Psoas muscle (tissue), 8 donors: ENCODE measurements around the gene DOK6. TPM values are rescaled to one million over a fixed set of nuclear protein-coding genes. Genes with fewer than 3 reads are reported as not detected.

Experiments used
- ATAC-seq, 4 donors: fragments of 200-7000 bp; cut with Tn5 transposase; one replicate each; pipeline ENCODE4 v1.9.1; 2020; ENCODE audit warnings: moderate library complexity in 3 of 4, mild to moderate bottlenecking in 2 of 4
- DNase-seq, 2 donors: peaks; one replicate each; pipeline ENCODE4 v3.0.0-alpha.2; 2020
- H3K27ac ChIP-seq: fragments of 200-600 bp; one replicate; pipeline ENCODE4 v1.8.0; 2022
- H3K27me3 ChIP-seq, 3 donors: fragments of 200-600 bp in 1 of 3; one replicate each; pipeline versions ENCODE4 v1.6.1 to v1.8.0; 2013 to 2022; ENCODE audit warnings: low read length in 2 of 3, mild to moderate bottlenecking in 2 of 3, moderate library complexity in 1 of 3; ENCODE audit not compliant: insufficient read depth in 3 of 3
- H3K36me3 ChIP-seq, 2 donors: fragments of 200-600 bp in 1 of 2; one replicate each; pipeline versions ENCODE4 v1.6.1 to v1.8.0; 2013 to 2022; ENCODE audit warnings: low read depth in 1 of 2, mild to moderate bottlenecking in 1 of 2, moderate library complexity in 1 of 2; ENCODE audit not compliant: insufficient read depth in 1 of 2
- H3K4me1 ChIP-seq: fragments of 200-600 bp; one replicate; pipeline ENCODE4 v1.8.0; 2022
- H3K4me3 ChIP-seq: fragments of 200-600 bp; one replicate; pipeline ENCODE4 v1.8.0; 2022; ENCODE audit warnings: mild to moderate bottlenecking
- H3K9me3 ChIP-seq: fragments of 200-600 bp; one replicate; pipeline ENCODE4 v1.8.0; 2022
- WGBS, 3 donors: extraction: QIAGEN DNeasy Blood & Tissue Kit; methylation state at CpG; one replicate each; pipeline versions ENCODE4 v1.1.6 to v1.1.7; 2013; 5-methylcytosine and 5-hydroxymethylcytosine counted together
- intact Hi-C, 2 donors: fragments of 100-400 bp; cut with DNase I; formaldehyde crosslinking; loops; one replicate each; pipeline versions ENCODE4 v1.11.0 to v1.14.2; 2022
- polyA plus RNA-seq, 3 donors: library from polyadenylated mRNA; stranded (reverse); fragments of 200-250 nt; gene quantifications; one replicate each; pipeline ENCODE4 v1.2.3, GENCODE V29; 2013
- total RNA-seq, 4 donors: library from RNA; stranded (reverse); fragmentation: NEBNext Ultra II Directional in 2 of 4; extraction: Animal tissue kit (Norgen Biotek cat#: 25700) in 2 of 4; gene quantifications; one replicate each; pipeline versions ENCODE4 v1.2.1 to v1.2.4, GENCODE V29; 2021 to 2023
- TF ChIP-seq, protein P1 (sequence below): fragments of 200-600 bp; IDR thresholded peaks from one replicate; pipeline ENCODE4 v1.8.0; 2022; ENCODE audit warnings: antibody characterized with exemption
- donor health status: healthy with polysubstance abuse.
- donor health status: DM: no; HTN: no; CAD: no; lungs with moderate emphysema.
- donor health status: Bipolar disorder and iron deficiency.
- donor health status: healthy.
- donor health status: DM: yes; HTN: yes; CAD: no.
- donor health status: DM: no; HTN: no; CAD: no.
- donor health status: DM: no; HTN: no; CAD: no.
- donor health status: DM: yes; HTN: yes; CAD: no.

The DOK6 gene
- total and polyA plus RNA-seq, 7 donors: 0.05 to 0.97 (median 0.18) TPM

DNA sequence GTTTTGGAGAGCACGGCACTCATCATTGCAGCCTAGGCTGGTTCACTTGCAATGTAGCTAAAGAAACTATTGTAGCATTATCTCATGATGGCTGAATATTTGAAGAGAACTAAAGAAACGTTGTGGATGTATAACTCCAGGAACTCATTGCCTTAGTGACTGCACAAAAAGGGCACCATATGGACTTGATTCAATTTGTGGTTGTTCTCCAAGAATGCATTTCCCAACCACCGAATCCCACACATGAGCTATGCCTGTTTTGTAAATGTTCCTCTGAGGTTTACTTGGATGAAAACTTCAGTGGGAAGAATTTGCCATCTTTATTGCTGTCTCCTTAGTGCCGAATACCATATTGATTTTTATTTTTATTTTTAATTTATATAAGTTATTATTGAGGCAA is 43.5 kb downstream of the DOK6 start:
- DNase-seq (no peak), ATAC-seq (no peak)
- TF ChIP-seq, protein P1, sequence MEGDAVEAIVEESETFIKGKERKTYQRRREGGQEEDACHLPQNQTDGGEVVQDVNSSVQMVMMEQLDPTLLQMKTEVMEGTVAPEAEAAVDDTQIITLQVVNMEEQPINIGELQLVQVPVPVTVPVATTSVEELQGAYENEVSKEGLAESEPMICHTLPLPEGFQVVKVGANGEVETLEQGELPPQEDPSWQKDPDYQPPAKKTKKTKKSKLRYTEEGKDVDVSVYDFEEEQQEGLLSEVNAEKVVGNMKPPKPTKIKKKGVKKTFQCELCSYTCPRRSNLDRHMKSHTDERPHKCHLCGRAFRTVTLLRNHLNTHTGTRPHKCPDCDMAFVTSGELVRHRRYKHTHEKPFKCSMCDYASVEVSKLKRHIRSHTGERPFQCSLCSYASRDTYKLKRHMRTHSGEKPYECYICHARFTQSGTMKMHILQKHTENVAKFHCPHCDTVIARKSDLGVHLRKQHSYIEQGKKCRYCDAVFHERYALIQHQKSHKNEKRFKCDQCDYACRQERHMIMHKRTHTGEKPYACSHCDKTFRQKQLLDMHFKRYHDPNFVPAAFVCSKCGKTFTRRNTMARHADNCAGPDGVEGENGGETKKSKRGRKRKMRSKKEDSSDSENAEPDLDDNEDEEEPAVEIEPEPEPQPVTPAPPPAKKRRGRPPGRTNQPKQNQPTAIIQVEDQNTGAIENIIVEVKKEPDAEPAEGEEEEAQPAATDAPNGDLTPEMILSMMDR: no peak
- WGBS, 3 donors: 82 to 84% (median 83%) methylated on average over 4 of the region's 4 CpGs
- Histone ChIP-seq H3K27ac (no peak overlapping the region), H3K36me3 (no peaks in the 10 kb centered on the region), H3K4me3 (no peak overlapping the region), H3K4me1 (no peaks in the 10 kb centered on the region), H3K27me3 (no peaks in the 10 kb centered on the region), H3K9me3 (no peaks in the 10 kb centered on the region)
- intact Hi-C loops: no loop called here

DNA sequence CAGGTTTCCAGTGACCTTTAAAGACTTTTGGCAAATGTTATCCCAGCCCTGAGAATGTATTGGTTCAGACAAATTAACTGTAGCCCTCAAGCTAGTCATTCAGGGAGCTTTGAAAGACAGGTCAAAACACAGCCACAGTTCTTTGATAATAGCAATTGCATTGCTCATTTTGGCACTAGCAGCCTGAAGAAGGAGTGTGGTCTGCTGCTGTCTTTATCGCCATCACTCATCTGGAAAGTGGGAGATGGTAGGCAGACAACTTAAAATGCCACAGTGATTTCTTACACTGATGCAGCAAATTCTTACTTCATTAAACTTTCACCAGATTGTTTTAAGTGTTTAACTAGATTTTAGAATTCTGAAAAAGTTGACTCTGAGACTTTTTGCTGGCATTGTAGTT is 47.2 kb downstream of the DOK6 start:
- WGBS, 3 donors: 96 to 100% (median 97%) methylated on average over 1 of the region's 1 CpG
- ATAC-seq: no peak
- no peak overlapping the region for H3K4me3 ChIP-seq
- TF ChIP-seq, protein P1: no peak
- intact Hi-C loops: no loop called here
- H3K4me1 ChIP-seq: no peaks in the 10 kb centered on the region
- no peaks in the 10 kb centered on the region for H3K36me3 ChIP-seq
- H3K27me3 ChIP-seq: no peaks in the 10 kb centered on the region
- no peaks in the 10 kb centered on the region for H3K9me3 ChIP-seq
- no peak for DNase-seq
- H3K27ac ChIP-seq: no peak overlapping the region

DNA sequence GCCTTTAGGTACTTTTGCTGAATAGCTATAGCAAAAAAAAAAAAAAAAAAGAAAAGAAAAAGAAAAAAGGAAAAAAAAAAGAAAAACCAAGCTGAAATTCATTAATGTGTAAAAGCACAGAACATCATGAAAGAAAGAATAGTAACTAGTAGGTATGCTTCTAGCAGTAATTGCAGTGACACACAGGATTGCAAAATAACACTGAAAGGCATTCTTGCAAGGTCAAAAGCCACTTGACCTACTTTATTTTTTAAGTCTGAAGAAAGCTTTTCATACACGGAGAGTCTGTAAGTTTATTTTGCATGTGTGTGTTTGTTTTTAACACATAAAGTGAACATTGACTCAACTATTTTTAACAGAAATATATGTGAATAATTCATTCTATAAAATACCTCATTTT is 54.4 kb downstream of the DOK6 start:
- 68 to 73% (median 71%) methylated on average over 1 of the region's 1 CpG for WGBS, 3 donors
- H3K4me1 ChIP-seq: no peaks in the 10 kb centered on the region
- no peaks in the 10 kb centered on the region for H3K36me3 ChIP-seq
- no peak for DNase-seq
- ATAC-seq: no peak
- TF ChIP-seq, protein P1: no peak
- H3K27me3 ChIP-seq: no peaks in the 10 kb centered on the region
- intact Hi-C loops: no loop called here
- peaks cover 7% of the 10 kb centered on the region for H3K9me3 ChIP-seq
- H3K4me3 ChIP-seq: no peak overlapping the region
- no peak overlapping the region for H3K27ac ChIP-seq

DNA sequence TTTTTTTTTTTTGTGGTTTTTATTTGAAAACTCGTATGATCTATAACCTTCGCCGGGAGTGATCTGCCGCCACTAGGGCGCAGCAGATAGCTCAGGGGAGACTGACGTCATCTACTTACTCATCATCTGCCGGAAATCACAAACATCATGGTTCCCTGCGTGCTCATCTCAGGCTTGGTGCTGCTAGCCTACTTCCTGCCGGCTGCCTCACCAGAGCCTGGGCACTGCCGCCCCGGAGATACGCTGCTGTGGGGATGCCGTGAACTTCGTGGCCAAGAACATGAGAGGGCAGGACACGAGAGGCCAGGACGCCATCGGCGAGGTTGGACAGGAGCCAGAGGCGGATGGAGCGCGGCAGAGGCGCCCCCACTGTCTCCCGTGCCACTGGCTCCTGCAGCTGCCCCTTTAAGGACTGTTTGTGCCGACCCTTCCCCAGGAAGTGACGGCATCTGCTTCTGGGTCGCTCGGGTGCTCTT is 68.8 kb downstream of the DOK6 start:
- peak in 1 of 2 donors; percentile 14 for DNase-seq
- TF ChIP-seq, protein P1: no peak
- H3K4me1 ChIP-seq: no peaks in the 10 kb centered on the region
- H3K27me3 ChIP-seq: no peaks in the 10 kb centered on the region
- WGBS, 3 donors: 86 to 90% (median 88%) methylated on average over 27 of the region's 27 CpGs
- H3K9me3 ChIP-seq: no peaks in the 10 kb centered on the region
- intact Hi-C loops: no loop called here
- ATAC-seq: no peak
- no peaks in the 10 kb centered on the region for H3K36me3 ChIP-seq
- no peak overlapping the region for H3K27ac ChIP-seq
- H3K4me3 ChIP-seq: no peak overlapping the region

DNA sequence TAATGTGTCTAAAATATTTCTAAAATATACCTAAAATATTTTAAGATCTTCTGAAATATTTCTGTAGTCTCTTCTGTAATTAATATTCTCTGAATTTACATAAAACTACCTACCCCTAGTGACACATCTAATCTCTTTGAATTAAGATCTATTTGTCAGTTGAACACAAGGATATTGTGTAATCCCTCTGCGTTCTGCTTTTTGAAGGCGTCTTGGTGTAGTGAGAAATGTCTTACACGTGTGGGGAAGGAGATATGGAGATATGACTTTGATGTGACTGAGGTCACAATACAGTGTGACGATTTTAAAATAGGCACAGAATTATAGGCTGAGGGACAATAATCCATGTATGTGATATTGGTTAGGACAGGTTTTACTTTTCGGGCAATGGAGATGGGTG is 79.8 kb downstream of the DOK6 start:
- Histone ChIP-seq H3K36me3 (no peaks in the 10 kb centered on the region), H3K4me1 (no peaks in the 10 kb centered on the region), H3K27me3 (no peaks in the 10 kb centered on the region), H3K9me3 (no peaks in the 10 kb centered on the region), H3K27ac (no peak overlapping the region), H3K4me3 (no peak overlapping the region)
- WGBS, 3 donors: 81 to 92% (median 86%) methylated on average over 5 of the region's 5 CpGs
- DNase-seq: no peak
- TF ChIP-seq, protein P1: no peak
- no peak for ATAC-seq
- intact Hi-C loops: no loop called here
